Frontal cortex (tissue), 4 donors: ENCODE data around the gene SERPINB8. TPM values are rescaled to one million over a fixed set of nuclear protein-coding genes. Genes with fewer than 3 reads are reported as not detected.

ENCODE experiments used
- DNase-seq, 2 donors: peaks; one replicate each; pipeline ENCODE4 v3.0.0; 2012; ENCODE audit warnings: low spot score in 2 of 2
- FAIRE-seq: peaks from 2 replicates; lab custom pipeline; 2012; peaks lifted over from hg19 to GRCh38; lab: Jason Lieb, UNC
- total RNA-seq: library from RNA; depleted of rRNA; stranded (reverse); fragments of >200 nt; gene quantifications from one replicate; pipeline ENCODE4 v1.2.3, GENCODE V29; 2014
- donor health status: control.
- donor health status: control.
- donor health status: control.

Gene SERPINB8
- total RNA-seq, 1 donor from 2014 or later = 1.6 TPM

GRCh38 chr18:63999871-64000270 is 30.0 kb downstream of the SERPINB8 start:
- DNase-seq (no peak), FAIRE-seq (no peak)

- DNase-seq = no peak
- FAIRE-seq = no peak
Observed at GRCh38 chr18:64002581-64002980, 32.7 kb downstream of the SERPINB8 start.

GRCh38 chr18:64009305-64009704 is 39.4 kb downstream of the SERPINB8 start:
- no peak for FAIRE-seq
- DNase-seq = no peak

GRCh38 chr18:64011513-64011912 is 41.6 kb downstream of the SERPINB8 start:
- no peak for FAIRE-seq

GRCh38 chr18:64017870-64018269 is 48.0 kb downstream of the SERPINB8 start:
- FAIRE-seq = peak; percentile 84
- peak in 1 of 2 donors; percentile 10 for DNase-seq

More at GRCh38 chr18:64011513-64011912, 41.6 kb downstream of the SERPINB8 start:
- DNase-seq = no peak

GRCh38 chr18:64019922-64020756 is 50.3 kb downstream of the SERPINB8 start:
- DNase-seq (no peak), FAIRE-seq (no peak)

GRCh38 chr18:64026350-64026749 is 56.5 kb downstream of the SERPINB8 start:
- no peak for DNase-seq
- no peak for FAIRE-seq

GRCh38 chr18:64027931-64028695 is 58.2 kb downstream of the SERPINB8 start:
- FAIRE-seq = no peak

GRCh38 chr18:64029096-64029495 is 59.2 kb downstream of the SERPINB8 start:
- no peak for FAIRE-seq
- DNase-seq = no peak

More at GRCh38 chr18:64027931-64028695, 58.2 kb downstream of the SERPINB8 start:
- no peak for DNase-seq

- DNase-seq (no peak), FAIRE-seq (no peak)
Observed at GRCh38 chr18:64031411-64031810, 61.5 kb downstream of the SERPINB8 start.

- DNase-seq = no peak
- FAIRE-seq = no peak
Observed at GRCh38 chr18:64032312-64032711, 62.4 kb downstream of the SERPINB8 start.

- FAIRE-seq (peak; percentile 55), DNase-seq (peak in 1 of 2 donors; percentile 30)
Observed at GRCh38 chr18:64037812-64038414, 68.0 kb downstream of the SERPINB8 start.

Other genes with a start within 250 kb of the SERPINB8 start
- not detected for gene SERPINB7, start 194.7 kb upstream of the SERPINB8 start, total RNA-seq
- not detected for gene SERPINB2, start 82.4 kb upstream of the SERPINB8 start, total RNA-seq
- 0.41 TPM for gene SERPINB10, start 62.1 kb upstream of the SERPINB8 start, total RNA-seq
- gene HMSD, start 20.8 kb upstream of the SERPINB8 start, total RNA-seq = not detected
- gene LINC00305, start 179.0 kb downstream of the SERPINB8 start, total RNA-seq = not detected